KMS-11 (cell line): ENCODE results near the gene DCAF5.
A peak's percentile ranks its signal among the peaks of the same experiment; 100 is the strongest.

Experiments used
- H2AFZ ChIP-seq: fragments of 200-600 bp; sonication (generic); 2 replicates; pipeline ENCODE4 v1.6.1; 2016; ENCODE audit warnings: antibody characterized with exemption, mixed run types, low read depth
- H3K27ac ChIP-seq: fragments of 200-600 bp; sonication (generic); 2 replicates; pipeline ENCODE4 v1.6.1; 2016; ENCODE audit warnings: mild to moderate bottlenecking, mixed run types
- H3K27me3 ChIP-seq: fragments of 200-600 bp; sonication (generic); 2 replicates; pipeline ENCODE4 v1.6.1; 2017; ENCODE audit warnings: mild to moderate bottlenecking, low read depth, mixed run types, moderate library complexity; ENCODE audit not compliant: insufficient read depth
- H3K36me3 ChIP-seq: fragments of 200-600 bp; sonication (generic); 2 replicates; pipeline ENCODE4 v1.6.1; 2017; ENCODE audit warnings: mild to moderate bottlenecking, mixed run types; ENCODE audit not compliant: insufficient read depth
- H3K4me1 ChIP-seq: fragments of 200-600 bp; sonication (generic); 2 replicates; pipeline ENCODE4 v1.6.1; 2016; ENCODE audit warnings: mild to moderate bottlenecking, low read depth, mixed run types; ENCODE audit not compliant: poor library complexity, severe bottlenecking
- H3K4me2 ChIP-seq: fragments of 200-600 bp; sonication (generic); 2 replicates; pipeline ENCODE4 v1.7.0; 2016; ENCODE audit warnings: mild to moderate bottlenecking, mixed run types
- H3K4me3 ChIP-seq: fragments of 200-600 bp; sonication (generic); IDR thresholded peaks from 2 replicates; pipeline ENCODE4 v1.6.1; 2017; ENCODE audit warnings: low read depth, low read length, mixed read lengths; ENCODE audit not compliant: insufficient read depth
- H3K79me2 ChIP-seq: fragments of 200-600 bp; sonication (generic); 2 replicates; pipeline ENCODE4 v1.6.1; 2016; ENCODE audit warnings: low read depth, mixed run types; ENCODE audit not compliant: insufficient read depth
- H3K9ac ChIP-seq: fragments of 200-600 bp; sonication (generic); 2 replicates; pipeline ENCODE4 v1.6.1; 2016; ENCODE audit warnings: mild to moderate bottlenecking, mixed run types
- H4K20me1 ChIP-seq: fragments of 200-600 bp; sonication (generic); 2 replicates; pipeline ENCODE4 v1.6.1; 2016; ENCODE audit warnings: mild to moderate bottlenecking, mixed run types; ENCODE audit not compliant: insufficient read depth
- CTCF ChIP-seq: fragments of 200-600 bp; sonication (generic); conservative IDR thresholded peaks from 2 replicates; pipeline ENCODE4 v1.6.1; 2017; ENCODE audit warnings: low read depth, mild to moderate bottlenecking, antibody characterized with exemption, low read length, moderate library complexity, mixed read lengths

DCAF5 gene

GRCh38 chr14:69108358-69108757, 44.6 kb downstream of the DCAF5 start:
- H3K4me2 ChIP-seq = no peak overlapping the region

GRCh38 chr14:69107407-69108003, 45.4 kb downstream of the DCAF5 start:
- H3K4me3 ChIP-seq = no peak overlapping the region
- no peaks in the 10 kb centered on the region for H3K36me3 ChIP-seq
- H4K20me1 ChIP-seq = no peaks in the 10 kb centered on the region
- H3K79me2 ChIP-seq = no peaks in the 10 kb centered on the region
- H3K9ac ChIP-seq = no peak overlapping the region
- no peak overlapping the region for H3K4me2 ChIP-seq
- no peak overlapping the region for H2AFZ ChIP-seq
- no peak overlapping the region for H3K27ac ChIP-seq
- peak; percentile 72 for TF ChIP-seq CTCF
- peaks cover 3% of the 10 kb centered on the region for H3K4me1 ChIP-seq
- H3K27me3 ChIP-seq = no peaks in the 10 kb centered on the region

More at GRCh38 chr14:69108358-69108757, 44.6 kb downstream of the DCAF5 start:
- Histone ChIP-seq H3K27me3 (no peaks in the 10 kb centered on the region), H3K4me3 (no peak overlapping the region), H2AFZ (no peak overlapping the region), H3K9ac (no peak overlapping the region), H3K36me3 (no peaks in the 10 kb centered on the region), H3K79me2 (no peaks in the 10 kb centered on the region), H4K20me1 (no peaks in the 10 kb centered on the region), H3K4me1 (peaks cover 3% of the 10 kb centered on the region), H3K27ac (no peak overlapping the region)
- TF ChIP-seq CTCF = no peak

GRCh38 chr14:69106451-69106850, 46.5 kb downstream of the DCAF5 start:
- H3K9ac ChIP-seq = no peak overlapping the region
- TF ChIP-seq CTCF = no peak
- no peaks in the 10 kb centered on the region for H4K20me1 ChIP-seq
- no peak overlapping the region for H3K4me2 ChIP-seq
- no peaks in the 10 kb centered on the region for H3K27me3 ChIP-seq
- H3K4me3 ChIP-seq = no peak overlapping the region
- no peaks in the 10 kb centered on the region for H3K79me2 ChIP-seq
- H3K27ac ChIP-seq = no peak overlapping the region
- peaks cover 3% of the 10 kb centered on the region for H3K4me1 ChIP-seq
- no peak overlapping the region for H2AFZ ChIP-seq
- H3K36me3 ChIP-seq = no peaks in the 10 kb centered on the region

GRCh38 chr14:69105326-69105725, 47.6 kb downstream of the DCAF5 start:
- peaks cover 3% of the 10 kb centered on the region for H3K4me1 ChIP-seq
- H3K27ac ChIP-seq = no peak overlapping the region
- H4K20me1 ChIP-seq = no peaks in the 10 kb centered on the region
- H3K4me2 ChIP-seq = no peak overlapping the region
- no peaks in the 10 kb centered on the region for H3K79me2 ChIP-seq
- H3K4me3 ChIP-seq = no peak overlapping the region
- H3K36me3 ChIP-seq = no peaks in the 10 kb centered on the region
- no peaks in the 10 kb centered on the region for H3K27me3 ChIP-seq
- H2AFZ ChIP-seq = no peak overlapping the region
- TF ChIP-seq CTCF = no peak
- no peak overlapping the region for H3K9ac ChIP-seq
